WI38 (cell line): Measurements from ENCODE around the gene DHX58.

ENCODE experiments used
- H3K4me3 ChIP-seq: 2 replicates; pipeline ENCODE4 v1.5.1; 2011; ENCODE audit warnings: low read depth, mild to moderate bottlenecking, control low read depth, low read length
- TF ChIP-seq, protein P1 (sequence below): IDR thresholded peaks from 2 replicates; pipeline ENCODE4 v1.5.1; 2012; ENCODE audit warnings: low read depth, mild to moderate bottlenecking, control low read depth, low read length

DHX58 gene

DNA sequence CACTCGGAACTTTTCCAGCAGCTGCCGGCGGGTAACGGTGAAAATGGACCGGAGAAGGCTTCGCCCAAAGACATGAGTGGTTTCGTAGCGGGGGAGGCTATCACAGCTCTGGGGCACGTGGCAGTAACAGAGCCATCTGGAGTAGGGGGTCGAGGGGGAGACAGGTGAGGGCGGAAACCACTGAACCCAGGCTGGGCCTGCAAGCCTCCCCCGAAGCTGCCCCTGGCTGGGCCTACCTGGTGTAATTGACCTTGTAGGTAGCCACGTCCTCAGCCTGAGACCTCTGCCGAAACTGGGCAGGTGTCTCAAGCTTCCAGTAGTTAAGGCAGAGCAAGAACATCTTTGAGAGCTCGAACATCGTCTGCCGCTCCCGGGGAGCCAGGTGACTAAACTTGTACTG, 6.8 kb upstream of the DHX58 start:
- TF ChIP-seq, protein P1, sequence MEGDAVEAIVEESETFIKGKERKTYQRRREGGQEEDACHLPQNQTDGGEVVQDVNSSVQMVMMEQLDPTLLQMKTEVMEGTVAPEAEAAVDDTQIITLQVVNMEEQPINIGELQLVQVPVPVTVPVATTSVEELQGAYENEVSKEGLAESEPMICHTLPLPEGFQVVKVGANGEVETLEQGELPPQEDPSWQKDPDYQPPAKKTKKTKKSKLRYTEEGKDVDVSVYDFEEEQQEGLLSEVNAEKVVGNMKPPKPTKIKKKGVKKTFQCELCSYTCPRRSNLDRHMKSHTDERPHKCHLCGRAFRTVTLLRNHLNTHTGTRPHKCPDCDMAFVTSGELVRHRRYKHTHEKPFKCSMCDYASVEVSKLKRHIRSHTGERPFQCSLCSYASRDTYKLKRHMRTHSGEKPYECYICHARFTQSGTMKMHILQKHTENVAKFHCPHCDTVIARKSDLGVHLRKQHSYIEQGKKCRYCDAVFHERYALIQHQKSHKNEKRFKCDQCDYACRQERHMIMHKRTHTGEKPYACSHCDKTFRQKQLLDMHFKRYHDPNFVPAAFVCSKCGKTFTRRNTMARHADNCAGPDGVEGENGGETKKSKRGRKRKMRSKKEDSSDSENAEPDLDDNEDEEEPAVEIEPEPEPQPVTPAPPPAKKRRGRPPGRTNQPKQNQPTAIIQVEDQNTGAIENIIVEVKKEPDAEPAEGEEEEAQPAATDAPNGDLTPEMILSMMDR: no peak
- no peak overlapping the region for H3K4me3 ChIP-seq

GRCh38 chr17:42118545-42118944, 6.0 kb upstream of the DHX58 start:
- no peak overlapping the region for H3K4me3 ChIP-seq
- TF ChIP-seq, protein P1: peak; percentile 36; the same call in 1 of the 2 replicates

DNA sequence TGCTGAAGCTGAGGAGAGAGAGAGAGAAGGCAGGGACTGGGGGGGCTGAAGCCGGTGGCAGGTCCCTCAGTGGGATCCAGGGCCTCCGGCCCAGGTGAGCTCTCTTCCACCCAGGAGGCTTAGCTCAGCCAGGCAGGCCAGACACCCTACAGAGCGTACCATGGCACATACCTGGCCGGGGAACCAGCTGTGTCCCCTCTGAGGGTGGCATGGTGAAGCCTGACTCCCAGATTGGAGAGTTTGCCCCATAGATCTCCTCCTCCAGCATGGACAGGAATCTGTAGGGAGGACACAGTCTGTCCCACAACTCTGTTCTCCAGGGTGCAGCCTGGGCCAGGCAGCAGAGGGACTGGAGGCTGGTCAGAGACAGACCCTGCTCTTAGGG, 5.6 kb upstream of the DHX58 start:
- TF ChIP-seq, protein P1: no peak
- no peak overlapping the region for H3K4me3 ChIP-seq

GRCh38 chr17:42117397-42118125, 5.0 kb upstream of the DHX58 start:
- H3K4me3 ChIP-seq: no peak overlapping the region
- TF ChIP-seq, protein P1: no peak

GRCh38 chr17:42116705-42117396, 4.3 kb upstream of the DHX58 start:
- H3K4me3 ChIP-seq: no peak overlapping the region
- TF ChIP-seq, protein P1: peak; percentile 78

- TF ChIP-seq, protein P1: no peak
- H3K4me3 ChIP-seq: no peak overlapping the region
Observed at GRCh38 chr17:42114118-42114517, 1.6 kb upstream of the DHX58 start.
